GM12872 (cell line): ENCODE measurements around the gene MIOX.

ENCODE experiments used
- CTCF ChIP-seq: IDR thresholded peaks from 3 replicates; pipeline ENCODE4 v1.5.1; 2011; ENCODE audit warnings: low read depth, mild to moderate bottlenecking, low read length, moderate library complexity; ENCODE audit not compliant: insufficient read depth

MIOX gene

GRCh38 chr22:50483977-50484853 lies 2.4 kb upstream of the MIOX start:
- TF ChIP-seq CTCF = no peak

- no peak for TF ChIP-seq CTCF
Measured at GRCh38 chr22:50485221-50486131, 1.2 kb upstream of the MIOX start.

- no peak for TF ChIP-seq CTCF
Measured at GRCh38 chr22:50487290-50488005, 789 bp downstream of the MIOX start.

GRCh38 chr22:50488006-50488677 lies 1.5 kb downstream of the MIOX start:
- TF ChIP-seq CTCF = no peak

GRCh38 chr22:50488886-50489285 lies 2.2 kb downstream of the MIOX start:
- TF ChIP-seq CTCF = no peak

- no peak for TF ChIP-seq CTCF
Measured at GRCh38 chr22:50489363-50490243, 2.9 kb downstream of the MIOX start.
